Measurements from ENCODE around the gene RNF166. TPM values are rescaled to one million over a fixed set of nuclear protein-coding genes. Genes with fewer than 3 reads are reported as not detected.

RNF166 gene
- total and polyA plus RNA-seq, 2 donors (not counting 3 experiments of a cell fraction or from before 2014, with no cell fraction given) = 27.6 to 38.8 TPM

DNA sequence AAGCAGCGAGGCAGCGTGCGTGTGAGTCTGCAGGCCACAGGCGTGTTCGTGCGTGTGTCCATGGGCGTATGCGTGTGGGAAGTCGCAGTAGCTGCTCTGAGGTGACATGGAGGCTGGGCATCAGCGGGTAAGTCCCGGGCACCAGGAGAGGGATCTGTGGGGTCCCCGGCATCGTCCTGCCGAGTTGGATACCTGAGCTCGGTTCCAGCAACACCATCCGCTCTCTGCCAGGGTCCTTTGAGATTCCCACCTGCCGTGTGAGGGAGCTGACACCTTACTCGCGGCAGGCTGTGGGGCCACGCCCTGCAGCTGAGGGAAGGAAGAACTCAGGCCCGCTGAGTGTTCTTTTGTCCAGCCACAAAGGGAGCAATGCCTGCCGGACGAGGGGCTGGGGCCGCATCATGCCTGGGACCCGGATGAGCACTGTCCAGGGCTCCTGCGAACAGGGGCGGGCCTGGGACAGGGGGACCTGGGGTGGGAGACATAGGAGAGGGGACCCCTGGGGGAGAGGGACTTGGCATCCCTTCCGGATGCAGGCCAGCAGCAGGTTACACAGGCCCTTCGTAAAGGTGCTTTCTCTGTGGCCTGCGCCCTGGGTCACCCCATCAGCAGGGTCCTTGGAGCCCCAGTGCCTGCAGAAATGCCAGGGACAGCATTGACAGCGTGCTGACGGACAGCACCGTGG lies 14.9 kb downstream of the RNF166 start:
- dilution Hi-C loops (cut with MboI; ENCODE audit: extremely low pct_ligation_motif_present, low sequenced_read_pairs) = no loop called here
- DNase-seq (ENCODE audit: low read depth, low spot score) = no peak
- H3K9ac ChIP-seq (replicated peaks; ENCODE audit: extremely low read depth, insufficient read depth, low read length) = no peak overlapping the region

More for the DNA sequence above, 14.9 kb downstream of the RNF166 start:
- Histone ChIP-seq H3K9me3 (replicated peaks; ENCODE audit: control insufficient read depth, insufficient read depth, low read length) (no peaks in the 10 kb centered on the region), H3K4me2 (ENCODE audit: insufficient read depth, low read length) (no peak overlapping the region), H2AFZ (ENCODE audit: low read depth, low read length) (no peak overlapping the region), H4K20me1 (replicated peaks; ENCODE audit: control insufficient read depth, extremely low read depth, insufficient read depth, low read length) (no peaks in the 10 kb centered on the region), H3K36me3 (ENCODE audit: control insufficient read depth in 2 of 2, extremely low read depth in 1 of 2, insufficient read depth in 2 of 2, low read length in 2 of 2) (no peaks in the 10 kb centered on the region), H3K9me1 (replicated peaks; ENCODE audit: control insufficient read depth, extremely low read depth, insufficient read depth, low read length) (no peaks in the 10 kb centered on the region), H3K27ac (ENCODE audit: insufficient read depth, low read depth, low read length) (no peak overlapping the region), H3K27me3 (ENCODE audit: control insufficient read depth in 2 of 2, insufficient read depth in 2 of 2, low read length in 2 of 2) (peaks cover 0 to 2% of the 10 kb centered on the region in 2 experiments), H3K4me3 (replicated peaks in 1 of 3; ENCODE audit: insufficient read depth in 1 of 3, low read depth in 1 of 3, low read length in 3 of 3) (no peak overlapping the region), H3K79me2 (ENCODE audit: control insufficient read depth, insufficient read depth, low read length) (no peaks in the 10 kb centered on the region), H3K4me1 (ENCODE audit: control insufficient read depth, extremely low read depth, insufficient read depth, low read length) (no peaks in the 10 kb centered on the region)
- intact Hi-C loops (cut with micrococcal nuclease) = no loop called here
- TF ChIP-seq EZH2 (IDR thresholded peaks at IDR 0.05; ENCODE audit: borderline replicate concordance, low read depth, low read length, severe bottlenecking) (no peak), MYC (IDR thresholded peaks at IDR 0.05; ENCODE audit: low read depth, low read length) (no peak), POLR2AphosphoS5 (IDR thresholded peaks at IDR 0.05; ENCODE audit: insufficient read depth, low read depth, low read length) (no peak), FOS (IDR thresholded peaks at IDR 0.05; ENCODE audit: borderline replicate concordance, insufficient read depth, low read length) (no peak), GATA2 (IDR thresholded peaks at IDR 0.05; ENCODE audit: insufficient read depth, insufficient read length, low read depth, low read length) (no peak), JUN (IDR thresholded peaks at IDR 0.05; ENCODE audit: borderline replicate concordance, insufficient read depth, insufficient read length, low read depth) (no peak), POLR2A (IDR thresholded peaks at IDR 0.05; ENCODE audit: low read depth, low read length) (no peak)
- TF ChIP-seq, protein P1, sequence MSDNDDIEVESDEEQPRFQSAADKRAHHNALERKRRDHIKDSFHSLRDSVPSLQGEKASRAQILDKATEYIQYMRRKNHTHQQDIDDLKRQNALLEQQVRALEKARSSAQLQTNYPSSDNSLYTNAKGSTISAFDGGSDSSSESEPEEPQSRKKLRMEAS (IDR thresholded peaks at IDR 0.05; ENCODE audit: insufficient read depth, insufficient read length) = no peak
- TF ChIP-seq, protein P2, sequence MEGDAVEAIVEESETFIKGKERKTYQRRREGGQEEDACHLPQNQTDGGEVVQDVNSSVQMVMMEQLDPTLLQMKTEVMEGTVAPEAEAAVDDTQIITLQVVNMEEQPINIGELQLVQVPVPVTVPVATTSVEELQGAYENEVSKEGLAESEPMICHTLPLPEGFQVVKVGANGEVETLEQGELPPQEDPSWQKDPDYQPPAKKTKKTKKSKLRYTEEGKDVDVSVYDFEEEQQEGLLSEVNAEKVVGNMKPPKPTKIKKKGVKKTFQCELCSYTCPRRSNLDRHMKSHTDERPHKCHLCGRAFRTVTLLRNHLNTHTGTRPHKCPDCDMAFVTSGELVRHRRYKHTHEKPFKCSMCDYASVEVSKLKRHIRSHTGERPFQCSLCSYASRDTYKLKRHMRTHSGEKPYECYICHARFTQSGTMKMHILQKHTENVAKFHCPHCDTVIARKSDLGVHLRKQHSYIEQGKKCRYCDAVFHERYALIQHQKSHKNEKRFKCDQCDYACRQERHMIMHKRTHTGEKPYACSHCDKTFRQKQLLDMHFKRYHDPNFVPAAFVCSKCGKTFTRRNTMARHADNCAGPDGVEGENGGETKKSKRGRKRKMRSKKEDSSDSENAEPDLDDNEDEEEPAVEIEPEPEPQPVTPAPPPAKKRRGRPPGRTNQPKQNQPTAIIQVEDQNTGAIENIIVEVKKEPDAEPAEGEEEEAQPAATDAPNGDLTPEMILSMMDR (IDR thresholded peaks at IDR 0.05; ENCODE audit: extremely low read depth in 1 of 2, insufficient read depth in 1 of 2, low read depth in 1 of 2, low read length in 2 of 2) = no peak
- ChIA-PET CTCF (no interaction called here), POLR2A (no interaction called here)
- BruUV-seq (replicated peaks) = no TSS peak
- FAIRE-seq = no peak

Data from endothelial cell of umbilical vein (primary cell).